GM18907 (cell line): Measurements from ENCODE around the gene PTX3.

Experiments used
- ATAC-seq: cut with Tn5 transposase; IDR thresholded peaks from one replicate; pipeline ENCODE4 v1.9.1; 2021; ENCODE audit warnings: mild to moderate bottlenecking, moderate library complexity; ENCODE audit not compliant: unreplicated experiment

PTX3 gene

GRCh38 chr3:157471064-157471463 lies 34.4 kb downstream of the PTX3 start:
- ATAC-seq, result no peak

- ATAC-seq, result no peak
These were observed 36.0 kb downstream of the PTX3 start for GRCh38 chr3:157472648-157473047.

- ATAC-seq, result no peak
These were observed 39.3 kb downstream of the PTX3 start for GRCh38 chr3:157475921-157476414.

- no peak for ATAC-seq
These were observed 40.8 kb downstream of the PTX3 start for GRCh38 chr3:157477441-157477840.

GRCh38 chr3:157479464-157480243 lies 43.0 kb downstream of the PTX3 start:
- no peak for ATAC-seq

- ATAC-seq, result no peak
These were observed 50.7 kb downstream of the PTX3 start for GRCh38 chr3:157487339-157487738.

- ATAC-seq, result no peak
These were observed 51.5 kb downstream of the PTX3 start for GRCh38 chr3:157488144-157488543.

GRCh38 chr3:157491136-157491535 lies 54.5 kb downstream of the PTX3 start:
- ATAC-seq, result no peak
